SU-DHL-6 (cell line): ENCODE results near the gene DND1.

ENCODE experiments used
- H2AFZ ChIP-seq: fragments of 200-600 bp; sonication (generic); 2 replicates; pipeline ENCODE4 v1.6.1; 2014; ENCODE audit warnings: low read depth, mild to moderate bottlenecking, moderate library complexity, mixed read lengths, antibody characterized with exemption, low read length; ENCODE audit not compliant: severe bottlenecking
- H3F3A ChIP-seq: fragments of 200-600 bp; shearing (Covaris generic); 2 replicates; pipeline ENCODE4 v1.6.0; 2016; ENCODE audit warnings: antibody characterized with exemption, mild to moderate bottlenecking; ENCODE audit not compliant: insufficient read depth
- H3K27ac ChIP-seq: fragments of 200-600 bp; sonication (generic); 2 replicates; pipeline ENCODE4 v1.5.1; 2016; ENCODE audit warnings: low read depth, mild to moderate bottlenecking, low read length, moderate library complexity, mixed read lengths
- H3K27me3 ChIP-seq: fragments of 200-600 bp; sonication (generic), shearing (Covaris generic); 2 replicates; pipeline ENCODE4 v1.6.0; 2014; ENCODE audit warnings: mild to moderate bottlenecking, low read length
- H3K36me3 ChIP-seq: fragments of 200-600 bp; sonication (generic); 2 replicates; pipeline ENCODE4 v1.6.1; 2014; ENCODE audit warnings: mild to moderate bottlenecking, low read length, mixed read lengths
- H3K4me2 ChIP-seq: fragments of 300-600, 200-600 bp; shearing (Covaris generic), sonication (generic); 2 replicates; pipeline ENCODE4 v1.6.0; 2014; ENCODE audit warnings: low read length, low read depth, mild to moderate bottlenecking; ENCODE audit not compliant: poor library complexity, severe bottlenecking
- H3K4me3 ChIP-seq: fragments of 200-600 bp; sonication (generic); 2 replicates; pipeline ENCODE4 v1.5.1; 2014; ENCODE audit warnings: antibody characterized with exemption, low read length, mild to moderate bottlenecking, mixed read lengths; ENCODE audit not compliant: insufficient read depth, poor library complexity, severe bottlenecking
- H3K79me2 ChIP-seq: fragments of 200-600 bp; sonication (generic); 2 replicates; pipeline ENCODE4 v1.6.1; 2014; ENCODE audit warnings: mild to moderate bottlenecking, low read length, moderate library complexity; ENCODE audit not compliant: insufficient read depth
- H3K9ac ChIP-seq: fragments of 200-600 bp; sonication (generic); 2 replicates; pipeline ENCODE4 v1.7.0; 2014; ENCODE audit warnings: mild to moderate bottlenecking, low read length
- H3K9me2 ChIP-seq: fragments of 200-600 bp; sonication (generic); replicated peaks from 2 replicates; pipeline ENCODE4 v1.6.1; 2014; ENCODE audit warnings: low read length; ENCODE audit not compliant: insufficient read depth
- H3K9me3 ChIP-seq: fragments of 200-600 bp; sonication (generic); 2 replicates; pipeline ENCODE4 v1.6.1; 2014; ENCODE audit warnings: low read length, mixed read lengths; ENCODE audit not compliant: insufficient read depth
- H4K20me1 ChIP-seq: fragments of 200-600 bp; sonication (generic); 2 replicates; pipeline ENCODE4 v1.6.1; 2014; ENCODE audit warnings: low read depth, mild to moderate bottlenecking, antibody characterized with exemption, low read length, moderate library complexity, mixed read lengths
- CTCF ChIP-seq: fragments of 200-600 bp; sonication (generic); IDR thresholded peaks from one replicate; pipeline ENCODE4 v1.5.1; 2017; ENCODE audit warnings: antibody characterized with exemption, mild to moderate bottlenecking, low read length, moderate library complexity; ENCODE audit not compliant: insufficient read depth, poor library complexity, severe bottlenecking
- EZH2phosphoT487 ChIP-seq: fragments of 200-600 bp; sonication (generic), shearing (Covaris generic); conservative IDR thresholded peaks from 2 replicates; pipeline ENCODE4 v1.6.1; 2018; ENCODE audit warnings: mild to moderate bottlenecking, antibody characterized with exemption, low read length, moderate library complexity, mixed read lengths

DND1 gene

DNA sequence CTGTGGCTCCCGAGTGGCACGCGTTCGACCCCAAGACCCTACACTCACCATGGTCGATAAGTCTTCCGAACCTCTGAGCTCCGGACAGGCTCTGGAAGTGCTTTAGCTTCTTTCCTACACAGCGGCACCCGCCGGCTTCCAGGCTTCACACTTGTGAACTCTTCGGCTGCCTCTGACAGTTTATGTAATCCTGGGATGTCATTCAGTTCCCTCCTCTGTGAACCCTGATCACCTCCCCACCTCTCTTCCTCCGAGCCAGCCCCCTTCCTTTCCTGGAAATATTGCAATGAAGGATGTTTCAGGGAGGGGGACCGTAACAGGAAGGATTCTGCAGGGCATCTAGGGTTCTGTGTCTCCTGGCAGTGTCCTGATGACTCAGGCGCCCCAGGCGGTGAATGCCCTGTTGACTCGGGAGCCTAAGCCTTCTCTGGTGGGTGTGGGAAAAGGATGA is 40.3 kb downstream of the DND1 start, which contains the start of gene CD14:
Gene CD14 (minus strand): TSS at position 155 of the 451 bp plus-strand sequence. CDS start 104 bp downstream, at position 51.
- Histone ChIP-seq H3K36me3 (no peaks in the 10 kb centered on the region), H3F3A (0 out of 2 replicates have a peak, but pooled peaks cover 5% of the 10 kb centered on the region), H3K27me3 (no peaks in the 10 kb centered on the region), H3K9me3 (peaks cover 9% of the 10 kb centered on the region; the same call in 1 of the 2 replicates), H3K9ac (no peak within 1 kb of the TSS), H3K27ac (no peak within 1 kb of the TSS), H3K4me3 (no peak within 1 kb of the TSS), H3K79me2 (no peaks in the 10 kb centered on the region), H2AFZ (peak within 1 kb of the TSS; percentile 40), H3K9me2 (no peaks in the 10 kb centered on the region), H4K20me1 (no peaks in the 10 kb centered on the region), H3K4me2 (peak within 1 kb of the TSS; percentile 38)
- TF ChIP-seq CTCF (no peak), EZH2phosphoT487 (no peak)

DNA sequence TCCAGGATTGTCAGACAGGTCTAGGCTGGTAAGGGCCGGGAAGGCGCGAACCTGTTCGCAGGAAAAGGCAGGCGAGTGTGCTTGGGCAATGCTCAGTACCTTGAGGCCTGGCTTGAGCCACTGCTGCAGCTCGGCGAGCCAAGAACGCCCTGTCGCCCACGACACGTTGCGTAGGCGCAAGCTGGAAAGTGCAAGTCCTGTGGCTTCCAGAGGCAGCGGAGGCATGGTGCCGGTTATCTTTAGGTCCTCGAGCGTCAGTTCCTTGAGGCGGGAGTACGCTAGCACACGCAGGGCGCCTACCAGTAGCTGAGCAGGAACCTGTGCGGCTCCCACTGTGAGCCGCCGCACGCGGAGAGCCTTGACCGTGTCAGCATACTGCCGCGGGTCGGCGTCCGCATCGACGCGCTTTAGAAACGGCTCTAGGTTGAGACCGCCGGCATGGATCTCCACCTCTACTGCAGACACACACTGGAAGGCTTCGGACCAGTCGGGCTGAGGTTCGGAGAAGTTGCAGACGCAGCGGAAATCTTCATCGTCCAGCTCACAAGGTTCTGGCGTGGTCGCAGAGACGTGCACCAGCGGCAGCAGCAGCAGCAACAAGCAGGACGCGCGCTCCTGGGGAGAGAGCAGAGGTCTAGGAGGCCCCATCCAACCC is 40.9 kb downstream of the DND1 start:
- Histone ChIP-seq H3K4me2 (peak overlapping the region; percentile 38), H4K20me1 (no peaks in the 10 kb centered on the region), H3K4me3 (no peak overlapping the region), H3K9me3 (peaks cover 14% of the 10 kb centered on the region; the same call in 1 of the 2 replicates), H3F3A (0 out of 2 replicates have a peak, but pooled peaks cover 5% of the 10 kb centered on the region), H3K9me2 (no peaks in the 10 kb centered on the region), H2AFZ (peak overlapping the region; percentile 40), H3K36me3 (no peaks in the 10 kb centered on the region), H3K79me2 (no peaks in the 10 kb centered on the region), H3K9ac (no peak overlapping the region), H3K27me3 (no peaks in the 10 kb centered on the region), H3K27ac (no peak overlapping the region)
- TF ChIP-seq EZH2phosphoT487: no peak
- no peak for TF ChIP-seq CTCF

- Histone ChIP-seq H3K79me2 (no peaks in the 10 kb centered on the region), H3K4me3 (no peak overlapping the region), H3K9ac (no peak overlapping the region), H2AFZ (no peak overlapping the region), H3F3A (0 out of 2 replicates have a peak, but pooled peaks cover 5% of the 10 kb centered on the region), H3K4me2 (no peak overlapping the region), H3K9me2 (no peaks in the 10 kb centered on the region), H4K20me1 (no peaks in the 10 kb centered on the region), H3K27me3 (no peaks in the 10 kb centered on the region), H3K27ac (no peak overlapping the region), H3K36me3 (no peaks in the 10 kb centered on the region), H3K9me3 (peaks cover 15% of the 10 kb centered on the region; the same call in 1 of the 2 replicates)
- TF ChIP-seq CTCF: no peak
- TF ChIP-seq EZH2phosphoT487: no peak
These were observed 41.5 kb downstream of the DND1 start for GRCh38 chr5:140631831-140632365.
